ENCODE data around the gene NRF1.

The NRF1 gene

DNA sequence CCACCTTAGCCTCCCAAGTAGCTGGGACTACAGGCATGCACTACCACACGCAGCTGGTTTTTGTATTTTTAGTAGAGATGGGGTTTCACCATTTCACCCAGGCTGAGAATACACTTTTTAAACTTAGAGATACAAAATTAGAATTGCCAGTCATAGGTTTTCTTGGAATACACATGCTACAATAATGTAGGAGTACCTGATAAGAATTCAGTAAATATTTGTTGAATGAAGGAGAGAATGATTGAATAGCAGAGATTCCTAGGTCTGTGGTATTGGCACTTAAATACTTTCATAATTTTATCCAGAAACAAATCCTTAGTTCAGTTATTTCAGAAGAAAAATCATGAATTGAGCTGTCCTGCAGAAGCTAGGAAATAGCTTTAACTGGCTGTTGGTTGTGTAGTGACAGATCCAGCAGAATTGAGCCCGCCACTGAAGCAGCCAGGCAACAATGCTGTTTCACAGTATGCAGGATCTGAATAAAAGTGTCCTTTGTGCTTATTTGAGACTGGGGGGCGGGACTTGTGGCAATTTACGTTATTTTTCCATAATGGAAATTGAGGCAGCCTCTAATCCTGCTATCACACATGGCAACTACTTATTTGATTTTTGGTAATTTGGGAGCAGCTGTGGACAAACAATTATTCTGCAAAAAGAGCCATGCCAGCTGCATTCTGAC is 31.5 kb downstream of the NRF1 start:
- no peak for TF ChIP-seq TAF1 (IDR thresholded peaks at IDR 0.05; ENCODE audit: borderline replicate concordance, insufficient read depth, low read length)
- no peak for TF ChIP-seq REST (IDR thresholded peaks at IDR 0.05; ENCODE audit: insufficient read depth in 1 of 2, low read depth in 2 of 2, low read length in 2 of 2)
- TF ChIP-seq FOXP2 (optimal IDR thresholded peaks at IDR 0.05; ENCODE audit: borderline replicate concordance, extremely low read depth, extremely low read length, insufficient read depth), result no peak
- TF ChIP-seq POLR2AphosphoS5 (IDR thresholded peaks at IDR 0.05; ENCODE audit: low read depth, low read length), result no peak
- TF ChIP-seq SIN3A (IDR thresholded peaks at IDR 0.05; ENCODE audit: borderline replicate concordance, insufficient read depth, low read length), result no peak

GRCh38 chr7:129643550-129644170 is 32.1 kb downstream of the NRF1 start:
- TF ChIP-seq SIN3A (IDR thresholded peaks at IDR 0.05; ENCODE audit: borderline replicate concordance, insufficient read depth, low read length), result no peak

DNA sequence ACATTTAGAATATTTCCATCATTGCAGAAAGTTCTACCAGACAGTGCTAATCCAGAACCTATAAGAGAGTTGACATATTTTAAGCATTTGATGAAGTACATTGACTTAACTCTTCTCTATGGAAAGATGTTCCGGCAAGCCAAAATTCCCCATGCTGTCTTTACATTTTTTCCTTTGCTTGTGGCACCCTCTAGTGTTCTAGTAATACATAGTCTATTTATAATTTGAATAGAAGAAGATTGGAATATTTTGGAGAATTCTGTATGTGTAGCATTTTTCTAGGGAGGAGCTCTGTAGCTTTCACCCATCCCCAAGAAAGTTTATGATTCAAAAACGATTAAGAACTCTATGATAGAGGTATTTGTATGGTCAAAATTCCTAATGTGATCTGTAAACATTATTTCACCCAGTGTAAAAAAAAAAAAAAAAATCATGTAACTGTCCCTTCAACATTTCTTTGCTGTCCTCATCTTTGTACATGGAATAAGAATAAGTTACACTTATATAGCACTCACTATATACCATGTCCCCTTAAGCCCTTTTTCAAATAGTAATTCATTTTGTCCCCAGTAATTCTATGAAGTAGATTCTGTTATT is 33.2 kb downstream of the NRF1 start:
- no peak for TF ChIP-seq POLR2AphosphoS5 (IDR thresholded peaks at IDR 0.05; ENCODE audit: low read depth, low read length)
- no peak for TF ChIP-seq REST (IDR thresholded peaks at IDR 0.05; ENCODE audit: insufficient read depth in 1 of 2, low read depth in 2 of 2, low read length in 2 of 2)
- TF ChIP-seq SIN3A (IDR thresholded peaks at IDR 0.05; ENCODE audit: borderline replicate concordance, insufficient read depth, low read length), result no peak
- TF ChIP-seq TAF1 (IDR thresholded peaks at IDR 0.05; ENCODE audit: borderline replicate concordance, insufficient read depth, low read length), result no peak
- TF ChIP-seq FOXP2 (optimal IDR thresholded peaks at IDR 0.05; ENCODE audit: borderline replicate concordance, extremely low read depth, extremely low read length, insufficient read depth), result no peak

- no peak for TF ChIP-seq REST (IDR thresholded peaks at IDR 0.05; ENCODE audit: insufficient read depth in 1 of 2, low read depth in 2 of 2, low read length in 2 of 2)
- TF ChIP-seq TAF1 (IDR thresholded peaks at IDR 0.05; ENCODE audit: borderline replicate concordance, insufficient read depth, low read length), result no peak
- TF ChIP-seq FOXP2 (optimal IDR thresholded peaks at IDR 0.05; ENCODE audit: borderline replicate concordance, extremely low read depth, extremely low read length, insufficient read depth), result no peak
- no peak for TF ChIP-seq POLR2AphosphoS5 (IDR thresholded peaks at IDR 0.05; ENCODE audit: low read depth, low read length)
- no peak for TF ChIP-seq SIN3A (IDR thresholded peaks at IDR 0.05; ENCODE audit: borderline replicate concordance, insufficient read depth, low read length)
Measured at GRCh38 chr7:129646369-129647021, 35.0 kb downstream of the NRF1 start.

GRCh38 chr7:129649128-129649690 is 37.7 kb downstream of the NRF1 start:
- TF ChIP-seq TAF1 (IDR thresholded peaks at IDR 0.05; ENCODE audit: borderline replicate concordance, insufficient read depth, low read length) (no peak), POLR2AphosphoS5 (IDR thresholded peaks at IDR 0.05; ENCODE audit: low read depth, low read length) (no peak), REST (IDR thresholded peaks at IDR 0.05; ENCODE audit: insufficient read depth in 1 of 2, low read depth in 2 of 2, low read length in 2 of 2) (no peak), FOXP2 (optimal IDR thresholded peaks at IDR 0.05; ENCODE audit: borderline replicate concordance, extremely low read depth, extremely low read length, insufficient read depth) (no peak), SIN3A (IDR thresholded peaks at IDR 0.05; ENCODE audit: borderline replicate concordance, insufficient read depth, low read length) (no peak)
